H9 (cell line): Measurements from ENCODE around the gene RCAN1. TPM values are rescaled to one million over a fixed set of nuclear protein-coding genes. Genes with fewer than 3 reads are reported as not detected.

ENCODE experiments used
- DNase-seq: peaks from one replicate; pipeline ENCODE4 v3.0.0-alpha.2; 2017
- H2AFZ ChIP-seq: one replicate; pipeline ENCODE4 v1.6.1; 2013; ENCODE audit warnings: mild to moderate bottlenecking, low read length, control low read depth, moderate library complexity
- H2AK5ac ChIP-seq: 2 replicates; pipeline ENCODE4 v1.6.1; 2013; ENCODE audit warnings: low read length, control low read depth, mixed read lengths; ENCODE audit not compliant: insufficient read length
- H2BK120ac ChIP-seq: one replicate; pipeline ENCODE4 v1.6.1; 2013; ENCODE audit warnings: low read depth, mild to moderate bottlenecking, low read length, control low read depth, inconsistent platforms; ENCODE audit not compliant: poor library complexity, severe bottlenecking
- H2BK12ac ChIP-seq: 2 replicates; pipeline ENCODE4 v1.6.1; 2013; ENCODE audit warnings: low read length, control low read depth, mixed read lengths, low read depth; ENCODE audit not compliant: insufficient read length
- H2BK15ac ChIP-seq: 2 replicates; pipeline ENCODE4 v1.6.1; 2013; ENCODE audit warnings: low read depth, low read length, control low read depth
- H2BK20ac ChIP-seq: one replicate; pipeline ENCODE4 v1.6.1; 2013; ENCODE audit warnings: low read depth, mild to moderate bottlenecking, low read length, control low read depth, inconsistent platforms; ENCODE audit not compliant: poor library complexity, severe bottlenecking
- H2BK5ac ChIP-seq: 2 replicates; pipeline ENCODE4 v1.6.1; 2013; ENCODE audit warnings: low read length, control low read depth, mixed read lengths; ENCODE audit not compliant: insufficient read length
- H3K14ac ChIP-seq: 2 replicates; pipeline ENCODE4 v1.6.1; 2013; ENCODE audit warnings: low read length, control low read depth; ENCODE audit not compliant: insufficient read depth
- H3K18ac ChIP-seq: 2 replicates; pipeline ENCODE4 v1.6.1; 2013; ENCODE audit warnings: low read depth, mild to moderate bottlenecking, mixed read lengths, low read length, control low read depth; ENCODE audit not compliant: insufficient read length
- H3K23ac ChIP-seq: 2 replicates; pipeline ENCODE4 v1.6.1; 2013; ENCODE audit warnings: low read length, control low read depth, mixed read lengths, low read depth; ENCODE audit not compliant: insufficient read length
- H3K23me2 ChIP-seq: 2 replicates; pipeline ENCODE4 v1.6.1; 2013; ENCODE audit warnings: low read depth, mild to moderate bottlenecking, mixed read lengths, low read length, control low read depth; ENCODE audit not compliant: insufficient read length, poor library complexity, severe bottlenecking
- H3K27ac ChIP-seq: 2 replicates; pipeline ENCODE4 v1.5.1; 2013; ENCODE audit warnings: low read length, control low read depth, mixed read lengths, low read depth; ENCODE audit not compliant: insufficient read length
- H3K27me3 ChIP-seq: 2 replicates; pipeline ENCODE4 v1.6.1; 2013; ENCODE audit warnings: low read length, control low read depth, inconsistent platforms; ENCODE audit not compliant: insufficient read depth
- H3K4ac ChIP-seq: 2 replicates; pipeline ENCODE4 v1.6.1; 2013; ENCODE audit warnings: low read depth, mild to moderate bottlenecking, control low read depth, inconsistent platforms, low read length, moderate library complexity
- H3K4me1 ChIP-seq: 2 replicates; pipeline ENCODE4 v1.6.1; 2013; ENCODE audit warnings: low read length, control low read depth, inconsistent platforms; ENCODE audit not compliant: insufficient read depth
- H3K4me2 ChIP-seq: 2 replicates; pipeline ENCODE4 v1.6.1; 2013; ENCODE audit warnings: low read length, control low read depth, mixed read lengths; ENCODE audit not compliant: insufficient read length, insufficient read depth
- H3K56ac ChIP-seq: 2 replicates; pipeline ENCODE4 v1.6.1; 2013; ENCODE audit warnings: low read depth, mild to moderate bottlenecking, mixed read lengths, low read length, control low read depth; ENCODE audit not compliant: insufficient read length
- H3K79me1 ChIP-seq: 2 replicates; pipeline ENCODE4 v1.6.1; 2013; ENCODE audit warnings: low read depth, mild to moderate bottlenecking, moderate library complexity, low read length, control low read depth, inconsistent platforms; ENCODE audit not compliant: insufficient read depth, poor library complexity, severe bottlenecking
- H3K79me2 ChIP-seq: 2 replicates; pipeline ENCODE4 v1.6.1; 2013; ENCODE audit warnings: low read length, control low read depth, inconsistent platforms; ENCODE audit not compliant: insufficient read depth
- H3K9ac ChIP-seq: 2 replicates; pipeline ENCODE4 v1.6.1; 2013; ENCODE audit warnings: low read length, control low read depth, mixed read lengths; ENCODE audit not compliant: insufficient read length; ENCODE audit errors: extremely low read depth
- H3K9me3 ChIP-seq: one replicate; pipeline ENCODE4 v1.6.1; 2013; ENCODE audit warnings: low read depth, low read length, inconsistent platforms; ENCODE audit not compliant: control insufficient read depth
- H3T11ph ChIP-seq: one replicate; pipeline ENCODE4 v1.6.1; 2013; ENCODE audit warnings: mild to moderate bottlenecking, low read length, control low read depth, inconsistent platforms
- H4K20me1 ChIP-seq: one replicate; pipeline ENCODE4 v1.6.1; 2013; ENCODE audit not compliant: control insufficient read depth, insufficient read length, insufficient read depth
- H4K5ac ChIP-seq: 2 replicates; pipeline ENCODE4 v1.6.1; 2013; ENCODE audit warnings: low read depth, mild to moderate bottlenecking, mixed read lengths, low read length, control low read depth; ENCODE audit not compliant: insufficient read length
- H4K8ac ChIP-seq: replicated peaks from 2 replicates; pipeline ENCODE4 v1.6.1; 2013; ENCODE audit warnings: low read length, control low read depth, mixed read lengths, low read depth; ENCODE audit not compliant: insufficient read length
- H4K91ac ChIP-seq: 2 replicates; pipeline ENCODE4 v1.6.1; 2013; ENCODE audit warnings: low read depth, mild to moderate bottlenecking, moderate library complexity, mixed read lengths, low read length, control low read depth; ENCODE audit not compliant: insufficient read length
- H3K27ac Mint-ChIP-seq, 3 experiments: 2 replicates in 2 of 3; 3 replicates in 1 of 3; pipeline ENCODE4 v1.8.0; 2020 to 2021; ENCODE audit warnings: mixed read lengths in 3 of 3, mild to moderate bottlenecking in 1 of 3, moderate library complexity in 1 of 3
- H3K27me3 Mint-ChIP-seq: 2 replicates; pipeline ENCODE4 v1.8.0; 2021; ENCODE audit warnings: low read depth, mild to moderate bottlenecking, moderate library complexity, mixed read lengths
- H3K36me3 Mint-ChIP-seq, 3 experiments: 2 replicates in 2 of 3; 3 replicates in 1 of 3; pipeline ENCODE4 v1.8.0; 2020 to 2021; ENCODE audit warnings: low read depth in 3 of 3, mixed read lengths in 3 of 3; ENCODE audit not compliant: insufficient read depth in 1 of 3
- H3K4me1 Mint-ChIP-seq, 2 experiments: 2 replicates each; pipeline ENCODE4 v1.8.0; 2020; ENCODE audit warnings: mixed read lengths in 2 of 2
- H3K4me3 Mint-ChIP-seq, 2 experiments: 2 replicates in 1 of 2; 3 replicates in 1 of 2; pipeline ENCODE4 v1.8.0; 2020 to 2021; ENCODE audit warnings: mild to moderate bottlenecking in 2 of 2, mixed read lengths in 2 of 2, moderate library complexity in 1 of 2
- H3K9me3 Mint-ChIP-seq, 2 experiments: 2 replicates in 1 of 2; 3 replicates in 1 of 2; pipeline ENCODE4 v1.8.0; 2020; ENCODE audit warnings: mild to moderate bottlenecking in 2 of 2, mixed read lengths in 2 of 2, moderate library complexity in 1 of 2
- CTCF ChIP-seq: fragments of 200-600 bp; sonication (generic); conservative IDR thresholded peaks from 3 replicates; pipeline ENCODE4 v1.8.0; 2021; ENCODE audit warnings: antibody characterized with exemption, mild to moderate bottlenecking
- WGBS: extraction: QIAGEN DNeasy Blood & Tissue Kit; methylation state at CpG from one replicate; pipeline ENCODE4 v1.1.7; 2013; ENCODE audit warnings: missing lambda C conversion rate, low lambda C conversion rate, mixed read lengths; ENCODE audit not compliant: insufficient read length; ENCODE audit errors: extremely low coverage; 5-methylcytosine and 5-hydroxymethylcytosine counted together
- total RNA-seq: library from RNA; stranded (reverse); gene quantifications from 2 replicates; pipeline ENCODE4 v1.2.1, GENCODE V29; 2021

RCAN1 gene
- total RNA-seq, 1 experiment from 2014 or later, result 7.0 TPM

- Histone ChIP-seq H3K4me2 (no peak overlapping the region), H2BK12ac (no peak overlapping the region), H3K79me2 (no peaks in the 10 kb centered on the region), H2AFZ (no peak overlapping the region), H2AK5ac (no peak overlapping the region), H3K18ac (no peak overlapping the region), H4K8ac (no peak overlapping the region), H3K9ac (no peak overlapping the region), H3K4ac (no peak overlapping the region), H3K23me2 (no peaks in the 10 kb centered on the region), H4K20me1 (no peaks in the 10 kb centered on the region), H4K5ac (no peak overlapping the region), H2BK120ac (no peak overlapping the region), H4K91ac (no peak overlapping the region), H3K9me3 (no peaks in the 10 kb centered on the region), H2BK5ac (no peak overlapping the region), H3K27me3 (no peaks in the 10 kb centered on the region), H2BK20ac (no peak overlapping the region), H3T11ph (no peak overlapping the region), H3K14ac (no peak overlapping the region), H2BK15ac (no peak overlapping the region), H3K79me1 (no peaks in the 10 kb centered on the region), H3K23ac (no peak overlapping the region), H3K4me1 (no peaks in the 10 kb centered on the region), H3K27ac (no peak overlapping the region), H3K56ac (no peak overlapping the region)
- H3K9me3 Mint-ChIP-seq, result no peaks in the 10 kb centered on the region; a peak in 1 of 5 replicates
- no peak for TF ChIP-seq CTCF
- WGBS, result no CpG with 5 or more reads among the region's 5 CpGs
- no peaks in the 10 kb centered on the region for H3K36me3 Mint-ChIP-seq
- DNase-seq, result no peak
- no peaks in the 10 kb centered on the region; the same call in 1 of the 2 replicates for H3K27me3 Mint-ChIP-seq
- peaks cover 26 to 28% of the 10 kb centered on the region in 2 experiments for H3K4me1 Mint-ChIP-seq
- no peak overlapping the region for H3K4me3 Mint-ChIP-seq
- no peak overlapping the region for H3K27ac Mint-ChIP-seq
These were observed 97.9 kb downstream of the RCAN1 start for GRCh38 chr21:34517039-34517438.
